GM18907 (cell line): ENCODE measurements around the gene ITGB5.
"Not testable (repeated sequence)": the region's sequence is repeated elsewhere in the genome, so short reads cannot be mapped to it uniquely, and the experiment has no call there.

Experiments used
- ATAC-seq: cut with Tn5 transposase; IDR thresholded peaks from one replicate; pipeline ENCODE4 v1.9.1; 2021; ENCODE audit warnings: mild to moderate bottlenecking, moderate library complexity; ENCODE audit not compliant: unreplicated experiment

Gene ITGB5

GRCh38 chr3:124838963-124839362, 48.2 kb downstream of the ITGB5 start:
- no peak for ATAC-seq

DNA sequence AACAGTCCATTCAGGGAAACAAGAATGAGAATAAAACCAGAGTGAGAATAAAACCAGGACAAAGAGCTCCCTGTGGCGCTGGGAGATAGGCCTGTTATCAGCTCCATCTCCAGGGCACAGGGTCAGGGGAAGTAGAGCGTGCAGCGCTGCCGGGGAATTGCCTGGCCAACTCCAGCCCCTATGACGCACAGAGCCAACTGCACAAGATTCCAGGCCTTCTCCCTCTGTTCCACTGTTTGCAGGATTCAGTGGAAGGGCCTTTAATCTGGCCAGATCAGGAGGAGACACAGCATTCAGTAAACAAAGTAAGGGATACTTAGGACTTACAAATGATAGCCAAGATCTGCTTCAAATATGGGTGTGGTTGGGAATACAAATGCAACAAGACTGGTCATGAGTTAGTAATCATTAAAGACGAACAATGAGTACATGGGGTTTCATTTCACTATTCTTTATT, 49.4 kb downstream of the ITGB5 start:
- no peak for ATAC-seq

- ATAC-seq, result no peak
Measured at GRCh38 chr3:124837065-124837464, 50.1 kb downstream of the ITGB5 start.

DNA sequence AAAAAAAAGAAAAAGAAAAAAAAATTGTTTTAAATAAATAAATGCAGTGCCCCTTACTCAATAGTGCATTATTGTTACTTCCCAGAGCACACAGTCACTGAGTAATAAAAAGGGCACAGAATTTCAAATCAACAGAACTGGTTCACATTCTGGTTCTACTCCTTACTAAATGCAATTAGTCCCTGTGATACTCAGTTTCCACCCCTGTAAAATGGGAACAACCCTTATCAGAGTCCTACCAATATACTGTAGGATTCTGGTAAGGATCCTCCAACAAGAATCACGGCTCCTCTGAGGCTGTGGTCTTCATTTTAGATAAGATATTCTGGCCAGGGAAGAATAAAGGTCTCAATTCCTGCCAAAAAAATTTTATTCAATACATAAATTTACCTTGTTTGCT, 50.7 kb downstream of the ITGB5 start:
- ATAC-seq, result no peak

GRCh38 chr3:124834723-124835718, 52.1 kb downstream of the ITGB5 start:
- peak; percentile 94 for ATAC-seq

GRCh38 chr3:124833710-124834332, 53.3 kb downstream of the ITGB5 start:
- ATAC-seq, result no peak

- ATAC-seq, result no peak
Measured at GRCh38 chr3:124832782-124833709, 54.1 kb downstream of the ITGB5 start.

GRCh38 chr3:124831628-124832199, 55.5 kb downstream of the ITGB5 start:
- no peak for ATAC-seq

DNA sequence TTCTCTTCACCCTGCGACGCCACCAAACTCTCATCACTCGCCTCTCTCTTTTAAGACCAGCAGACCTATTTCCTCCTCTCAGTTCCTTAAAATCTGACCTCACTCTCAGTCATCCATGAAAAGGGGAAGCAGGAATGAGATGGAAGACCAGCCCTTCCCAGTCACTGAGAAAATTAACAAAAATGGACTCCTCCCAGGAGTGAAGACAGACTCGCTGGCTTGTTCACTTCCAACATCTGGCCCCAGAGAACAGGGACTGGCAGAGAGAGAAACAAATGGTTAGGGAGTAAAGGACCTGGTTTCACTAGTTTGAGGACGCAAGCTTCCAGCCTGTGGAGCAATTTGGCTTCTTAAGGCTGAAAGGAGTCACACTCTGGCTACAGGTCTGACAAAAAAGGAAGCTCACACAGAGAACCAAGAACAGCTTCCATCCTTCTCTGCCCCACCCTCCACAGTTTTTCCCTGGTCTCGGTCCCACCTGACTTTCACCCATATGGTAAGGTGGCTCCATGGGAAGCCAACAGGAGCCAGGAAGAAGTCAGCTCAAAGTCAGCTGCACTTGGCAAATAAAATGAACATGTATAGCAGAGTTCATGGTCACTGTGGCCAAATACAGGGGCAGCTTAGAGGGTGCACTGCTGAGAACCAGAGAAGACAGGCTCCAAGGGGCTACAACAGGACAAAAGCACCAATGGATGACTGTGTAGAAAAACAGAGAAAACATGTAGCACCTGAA, 57.2 kb downstream of the ITGB5 start:
- no peak for ATAC-seq

GRCh38 chr3:124829178-124829818, 57.9 kb downstream of the ITGB5 start:
- no peak for ATAC-seq

DNA sequence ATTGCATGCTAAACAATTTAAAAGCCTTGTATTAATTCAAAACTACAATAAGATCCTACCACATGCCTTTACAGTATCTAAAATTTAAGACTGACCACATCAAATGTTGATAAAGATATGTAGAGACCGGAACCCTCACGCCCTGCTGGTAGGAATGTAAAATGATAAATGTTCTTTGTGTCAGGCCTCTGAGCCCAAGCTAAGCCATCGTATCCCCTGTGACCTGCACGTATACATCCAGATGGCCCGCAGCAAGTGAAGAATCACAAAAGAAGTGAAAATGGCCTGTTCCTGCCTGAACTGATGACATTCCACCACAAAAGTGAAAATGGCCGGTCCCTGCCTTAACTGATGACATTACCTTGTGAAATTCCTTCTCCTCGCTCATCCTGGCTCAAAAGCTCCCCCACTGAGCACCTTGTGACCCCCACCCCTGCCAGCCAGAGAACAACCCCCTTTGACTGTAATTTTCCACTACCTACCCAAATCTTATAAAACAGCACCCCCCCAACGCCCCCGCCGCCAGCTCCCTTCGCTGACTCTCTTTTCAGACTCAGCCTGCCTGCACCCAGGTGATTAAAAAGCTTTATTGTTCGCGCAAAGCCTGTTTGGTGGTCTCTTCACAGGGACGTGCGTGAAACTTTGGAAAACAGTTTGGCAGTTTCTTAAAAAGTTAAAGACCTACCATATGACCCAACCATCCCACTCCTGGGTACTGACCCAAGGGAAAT, 59.5 kb downstream of the ITGB5 start:
- ATAC-seq, result not testable (repeated sequence)

DNA sequence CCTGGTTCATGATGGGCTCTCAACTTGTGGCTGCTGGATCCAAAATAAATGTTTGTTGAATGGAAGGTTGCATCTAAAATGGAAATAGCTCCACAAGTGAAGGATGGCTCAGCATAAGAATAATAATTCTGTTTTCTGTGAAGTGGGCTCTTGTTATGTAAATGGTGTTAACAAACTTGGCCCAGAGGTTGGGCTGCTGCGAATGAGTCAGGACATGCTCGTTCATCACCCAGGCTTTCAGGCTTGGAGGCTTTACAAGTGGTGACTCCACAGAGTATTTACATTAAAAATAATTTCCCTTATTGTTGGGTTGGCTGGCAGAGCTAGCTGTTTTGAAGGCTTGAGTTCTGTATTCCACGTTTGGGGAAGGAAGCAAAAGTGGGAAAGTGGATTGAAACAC, 60.5 kb downstream of the ITGB5 start:
- no peak for ATAC-seq

- no peak for ATAC-seq
Measured at GRCh38 chr3:124824286-124824915, 62.8 kb downstream of the ITGB5 start.

- ATAC-seq, result no peak
Measured at GRCh38 chr3:124823648-124824047, 63.5 kb downstream of the ITGB5 start.

GRCh38 chr3:124823206-124823605, 64.0 kb downstream of the ITGB5 start:
- no peak for ATAC-seq

DNA sequence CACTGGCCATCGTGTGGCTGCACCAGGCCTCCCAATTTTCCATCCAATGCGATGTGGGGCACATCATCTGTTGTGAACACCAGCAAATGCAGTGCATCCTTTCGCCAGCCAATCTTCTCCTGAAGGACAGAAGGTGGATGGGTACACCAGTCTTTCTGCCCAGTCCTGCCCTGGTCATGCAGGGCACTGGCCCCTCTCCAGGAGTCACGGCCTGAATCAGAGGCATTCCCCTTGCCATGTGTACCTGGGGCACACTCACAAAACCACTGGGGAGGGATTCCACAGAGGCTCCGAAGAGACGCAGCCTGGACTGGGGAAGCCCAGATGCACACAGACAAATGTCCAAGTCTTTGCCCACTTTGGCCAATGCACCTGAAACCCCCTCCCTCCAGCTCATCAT, 65.8 kb downstream of the ITGB5 start:
- ATAC-seq, result no peak

GRCh38 chr3:124818398-124819091, 68.6 kb downstream of the ITGB5 start:
- ATAC-seq, result no peak

DNA sequence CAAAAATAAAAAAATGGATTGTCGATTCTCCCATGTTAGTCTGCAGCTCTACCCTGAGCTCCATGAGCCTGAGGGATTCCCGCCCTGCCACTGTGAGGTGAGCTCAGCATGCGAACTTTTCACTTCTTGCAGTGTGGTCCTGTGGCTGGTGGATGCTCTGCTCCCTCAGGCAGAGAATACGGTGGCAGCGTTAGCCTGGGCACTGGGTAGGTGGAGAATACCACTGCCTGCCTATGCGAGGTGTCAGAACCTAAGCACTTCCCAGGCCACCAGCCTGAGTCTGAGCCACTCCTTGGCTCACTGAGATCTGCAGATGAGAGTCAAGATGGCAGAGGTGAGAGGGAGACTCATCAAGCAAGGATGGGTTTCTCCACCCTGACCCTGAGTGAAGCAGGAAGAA, 70.1 kb downstream of the ITGB5 start:
- ATAC-seq, result no peak
